ENCODE measurements around the gene CEACAM3. TPM values are rescaled to one million over a fixed set of nuclear protein-coding genes. Genes with fewer than 3 reads are reported as not detected.

The CEACAM3 gene
- total RNA-seq, 1 donor, result not detected

DNA sequence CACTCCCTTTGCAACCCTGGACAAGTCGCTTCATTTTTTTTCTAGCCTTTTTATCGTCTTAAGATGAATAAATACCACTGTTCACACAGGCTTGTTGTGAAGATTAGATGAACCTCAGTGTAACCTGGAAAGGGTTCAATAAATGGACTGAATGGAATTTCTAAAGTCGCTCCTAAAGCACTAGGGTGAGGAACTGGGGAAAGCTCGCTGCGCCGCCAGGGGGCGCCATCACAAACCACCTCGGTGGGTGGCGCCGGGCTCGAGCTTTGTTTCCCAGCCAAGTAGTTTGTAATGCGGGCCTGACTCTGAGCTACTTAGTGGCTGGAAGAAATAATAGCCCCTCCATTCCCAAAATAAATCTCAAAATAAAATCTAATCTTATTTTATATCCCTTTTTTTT, 43.2 kb upstream of the CEACAM3 start:
- no peak overlapping the region for H3K4me2 ChIP-seq (ENCODE audit: insufficient read depth, low read length)
- no peaks in the 10 kb centered on the region for H3K9me3 ChIP-seq (ENCODE audit: low read depth, low read length)
- no peaks in the 10 kb centered on the region for H3K36me3 ChIP-seq (ENCODE audit: insufficient read depth, low read length)
- no peaks in the 10 kb centered on the region for H3K79me2 ChIP-seq (ENCODE audit: insufficient read depth, low read length)
- H4K20me1 ChIP-seq (ENCODE audit: insufficient read depth, low read length), result no peaks in the 10 kb centered on the region
- TF ChIP-seq, protein P1, sequence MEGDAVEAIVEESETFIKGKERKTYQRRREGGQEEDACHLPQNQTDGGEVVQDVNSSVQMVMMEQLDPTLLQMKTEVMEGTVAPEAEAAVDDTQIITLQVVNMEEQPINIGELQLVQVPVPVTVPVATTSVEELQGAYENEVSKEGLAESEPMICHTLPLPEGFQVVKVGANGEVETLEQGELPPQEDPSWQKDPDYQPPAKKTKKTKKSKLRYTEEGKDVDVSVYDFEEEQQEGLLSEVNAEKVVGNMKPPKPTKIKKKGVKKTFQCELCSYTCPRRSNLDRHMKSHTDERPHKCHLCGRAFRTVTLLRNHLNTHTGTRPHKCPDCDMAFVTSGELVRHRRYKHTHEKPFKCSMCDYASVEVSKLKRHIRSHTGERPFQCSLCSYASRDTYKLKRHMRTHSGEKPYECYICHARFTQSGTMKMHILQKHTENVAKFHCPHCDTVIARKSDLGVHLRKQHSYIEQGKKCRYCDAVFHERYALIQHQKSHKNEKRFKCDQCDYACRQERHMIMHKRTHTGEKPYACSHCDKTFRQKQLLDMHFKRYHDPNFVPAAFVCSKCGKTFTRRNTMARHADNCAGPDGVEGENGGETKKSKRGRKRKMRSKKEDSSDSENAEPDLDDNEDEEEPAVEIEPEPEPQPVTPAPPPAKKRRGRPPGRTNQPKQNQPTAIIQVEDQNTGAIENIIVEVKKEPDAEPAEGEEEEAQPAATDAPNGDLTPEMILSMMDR (IDR thresholded peaks at IDR 0.05; ENCODE audit: extremely low read depth, low read depth, low read length), result peak; percentile 75
- H3K4me1 ChIP-seq (ENCODE audit: insufficient read depth, low read length), result no peaks in the 10 kb centered on the region
- H3K4me3 ChIP-seq (ENCODE audit: insufficient read depth, low read length), result no peak overlapping the region
- DNase-seq (ENCODE audit: insufficient read length, low spot score, missing footprints), result peak; percentile 89
- peaks cover 20% of the 10 kb centered on the region for H3K27me3 ChIP-seq (ENCODE audit: insufficient read depth, low read length)
- no peak overlapping the region for H3K27ac ChIP-seq (ENCODE audit: low read depth, low read length)
- no peak overlapping the region for H2AFZ ChIP-seq (ENCODE audit: low read length)

GRCh38 chr19:41753936-41754529, 42.4 kb upstream of the CEACAM3 start:
- no peak overlapping the region for H2AFZ ChIP-seq (ENCODE audit: low read length)
- TF ChIP-seq, protein P1 (IDR thresholded peaks at IDR 0.05; ENCODE audit: extremely low read depth, low read depth, low read length), result peak; percentile 85
- no peak overlapping the region for H3K4me3 ChIP-seq (ENCODE audit: insufficient read depth, low read length)
- no peak overlapping the region for H3K4me2 ChIP-seq (ENCODE audit: insufficient read depth, low read length)
- no peaks in the 10 kb centered on the region for H3K9me3 ChIP-seq (ENCODE audit: low read depth, low read length)
- DNase-seq (ENCODE audit: insufficient read length, low spot score, missing footprints), result no peak
- no peaks in the 10 kb centered on the region for H3K79me2 ChIP-seq (ENCODE audit: insufficient read depth, low read length)
- no peaks in the 10 kb centered on the region for H3K4me1 ChIP-seq (ENCODE audit: insufficient read depth, low read length)
- H3K36me3 ChIP-seq (ENCODE audit: insufficient read depth, low read length), result no peaks in the 10 kb centered on the region
- no peak overlapping the region for H3K27ac ChIP-seq (ENCODE audit: low read depth, low read length)
- peaks cover 17% of the 10 kb centered on the region for H3K27me3 ChIP-seq (ENCODE audit: insufficient read depth, low read length)
- no peaks in the 10 kb centered on the region for H4K20me1 ChIP-seq (ENCODE audit: insufficient read depth, low read length)

GRCh38 chr19:41755328-41755913, 41.0 kb upstream of the CEACAM3 start, which contains the start of gene CEACAM6:
Gene CEACAM6 (plus strand): TSS chr19:41755530. CDS start chr19:41755639, 109 bp downstream.
- TF ChIP-seq, protein P1 (IDR thresholded peaks at IDR 0.05; ENCODE audit: extremely low read depth, low read depth, low read length), result no peak
- H4K20me1 ChIP-seq (ENCODE audit: insufficient read depth, low read length), result no peaks in the 10 kb centered on the region
- H3K9me3 ChIP-seq (ENCODE audit: low read depth, low read length), result no peaks in the 10 kb centered on the region
- H3K4me2 ChIP-seq (ENCODE audit: insufficient read depth, low read length), result no peak within 1 kb of the TSS
- H3K36me3 ChIP-seq (ENCODE audit: insufficient read depth, low read length), result no peaks in the 10 kb centered on the region
- H3K27ac ChIP-seq (ENCODE audit: low read depth, low read length), result no peak within 1 kb of the TSS
- peaks cover 20% of the 10 kb centered on the region for H3K27me3 ChIP-seq (ENCODE audit: insufficient read depth, low read length)
- H2AFZ ChIP-seq (ENCODE audit: low read length), result no peak within 1 kb of the TSS
- DNase-seq (ENCODE audit: insufficient read length, low spot score, missing footprints), result no peak
- H3K4me3 ChIP-seq (ENCODE audit: insufficient read depth, low read length), result no peak within 1 kb of the TSS
- H3K79me2 ChIP-seq (ENCODE audit: insufficient read depth, low read length), result no peaks in the 10 kb centered on the region
- H3K4me1 ChIP-seq (ENCODE audit: insufficient read depth, low read length), result no peaks in the 10 kb centered on the region

GRCh38 chr19:41758846-41759245, 37.5 kb upstream of the CEACAM3 start:
- H3K9me3 ChIP-seq (ENCODE audit: low read depth, low read length), result no peaks in the 10 kb centered on the region
- no peak for DNase-seq (ENCODE audit: insufficient read length, low spot score, missing footprints)
- H2AFZ ChIP-seq (ENCODE audit: low read length), result no peak overlapping the region
- H3K79me2 ChIP-seq (ENCODE audit: insufficient read depth, low read length), result no peaks in the 10 kb centered on the region
- H3K27ac ChIP-seq (ENCODE audit: low read depth, low read length), result no peak overlapping the region
- H4K20me1 ChIP-seq (ENCODE audit: insufficient read depth, low read length), result no peaks in the 10 kb centered on the region
- H3K4me3 ChIP-seq (ENCODE audit: insufficient read depth, low read length), result no peak overlapping the region
- H3K4me2 ChIP-seq (ENCODE audit: insufficient read depth, low read length), result no peak overlapping the region
- no peaks in the 10 kb centered on the region for H3K36me3 ChIP-seq (ENCODE audit: insufficient read depth, low read length)
- H3K27me3 ChIP-seq (ENCODE audit: insufficient read depth, low read length), result peaks cover 4% of the 10 kb centered on the region
- TF ChIP-seq, protein P1 (IDR thresholded peaks at IDR 0.05; ENCODE audit: extremely low read depth, low read depth, low read length), result no peak
- H3K4me1 ChIP-seq (ENCODE audit: insufficient read depth, low read length), result no peaks in the 10 kb centered on the region

All from osteoblast (primary cell).